Renal cortical epithelial cell (primary cell): ENCODE data around the gene MMAB. TPM values are rescaled to one million over a fixed set of nuclear protein-coding genes. Genes with fewer than 3 reads are reported as not detected.

Experiments
- DNase-seq: peaks from one replicate; pipeline ENCODE4 v3.0.0-alpha.2; 2011; ENCODE audit warnings: low read depth
- total RNA-seq: library from RNA; depleted of rRNA; stranded (reverse); fragments of >200 nt; gene quantifications from 2 replicates; pipeline ENCODE4 v1.2.3, GENCODE V29; 2014

MMAB gene
- 16.2 and 34.4 TPM in 2 replicates for total RNA-seq

DNA sequence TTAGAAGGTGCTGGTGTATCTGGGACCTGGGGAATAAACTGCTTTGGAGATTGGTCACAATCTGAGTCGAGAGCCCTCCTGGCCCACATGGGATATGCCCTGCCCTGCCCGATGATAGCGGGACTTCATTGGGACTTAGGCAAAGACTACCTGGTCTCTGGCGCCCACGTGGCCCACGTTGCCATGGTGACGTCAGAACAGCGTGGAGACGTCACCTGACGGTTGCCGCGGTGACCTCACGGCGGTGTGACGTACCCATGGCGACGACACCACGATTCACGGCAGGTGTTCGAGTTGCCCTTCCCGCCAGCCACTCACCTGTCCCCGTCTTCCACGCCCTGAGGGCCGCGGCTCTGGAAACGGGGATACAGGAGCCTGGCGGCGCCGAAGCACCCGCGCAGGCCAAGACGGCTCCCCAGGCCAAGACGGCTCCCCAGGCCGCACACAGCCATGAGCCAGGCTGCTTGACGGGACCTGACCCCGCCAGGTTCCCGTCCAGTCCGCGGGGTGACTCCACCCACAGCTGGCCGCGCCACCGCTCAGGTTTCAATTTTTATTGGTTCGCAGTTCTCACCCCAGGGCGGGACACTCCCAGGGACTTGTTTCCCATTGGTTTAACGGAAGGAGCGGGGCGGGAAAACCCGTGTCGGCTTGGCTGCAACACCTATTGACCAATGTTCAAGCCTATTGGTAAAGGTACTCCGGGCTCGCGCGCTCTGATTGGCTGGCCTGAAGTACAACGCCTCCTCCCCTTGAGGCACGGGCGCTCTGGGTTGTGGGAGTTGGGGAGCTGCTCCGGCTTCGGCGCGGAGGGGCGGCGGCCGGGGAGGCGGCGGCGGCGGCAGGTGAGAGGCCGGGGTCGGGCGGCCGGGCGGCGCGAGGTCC lies at the start of gene MMAB, which contains the start of gene MVK:
Gene MMAB (minus strand): TSS at position 476 of the 885 bp plus-strand sequence. CDS start 24 bp downstream, at position 452.
Gene MVK (plus strand): TSS at position 766 of the 885 bp plus-strand sequence. CDS start 1,029 bp downstream, outside the sequence.
- peak; percentile 99 for DNase-seq

DNA sequence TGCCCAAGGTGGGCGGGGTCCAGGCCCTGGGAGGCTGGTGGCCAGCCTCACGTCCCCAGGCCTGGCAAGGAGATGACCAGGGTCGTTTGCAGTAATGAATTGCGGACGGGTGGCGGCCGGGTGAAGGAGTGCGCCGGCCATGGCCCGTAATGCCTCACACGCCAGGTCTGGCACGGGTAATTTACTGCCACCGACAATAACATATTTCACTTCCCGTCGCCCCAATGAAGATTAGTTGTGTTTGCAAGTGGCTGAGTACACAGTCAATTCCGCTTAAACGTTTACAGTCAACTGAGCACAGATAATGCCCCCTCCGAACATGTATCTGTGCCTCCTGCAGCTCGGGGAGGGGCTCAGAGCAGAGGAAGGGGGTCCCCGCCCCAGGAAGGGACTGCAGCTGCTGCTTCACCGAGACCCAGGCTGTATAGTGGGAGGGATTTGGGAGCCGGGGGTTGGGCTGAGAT lies 48.6 kb upstream of the MMAB start:
- no peak for DNase-seq

DNA sequence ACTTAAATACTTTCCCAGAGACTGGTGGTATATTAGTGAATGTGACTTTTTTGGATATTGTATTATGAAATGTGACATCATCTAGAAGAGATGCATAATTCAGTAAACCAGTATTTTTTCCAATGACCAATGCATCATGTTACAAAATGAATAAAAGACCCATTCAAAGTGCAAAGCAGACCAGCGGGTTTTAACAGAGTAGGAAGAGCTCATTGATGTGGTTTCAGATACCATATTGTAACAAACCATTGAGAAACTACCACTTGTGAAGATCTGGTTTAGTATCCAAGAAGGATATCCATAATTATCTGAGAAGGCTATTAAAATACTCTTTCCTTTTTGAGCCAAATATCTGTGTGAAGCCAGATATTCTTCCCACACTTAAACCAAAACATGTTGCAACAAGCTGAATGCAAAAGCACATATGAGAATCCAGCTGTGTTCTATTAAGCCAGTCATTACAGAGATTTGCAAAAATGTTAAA lies 47.9 kb upstream of the MMAB start:
- DNase-seq, result no peak

DNA sequence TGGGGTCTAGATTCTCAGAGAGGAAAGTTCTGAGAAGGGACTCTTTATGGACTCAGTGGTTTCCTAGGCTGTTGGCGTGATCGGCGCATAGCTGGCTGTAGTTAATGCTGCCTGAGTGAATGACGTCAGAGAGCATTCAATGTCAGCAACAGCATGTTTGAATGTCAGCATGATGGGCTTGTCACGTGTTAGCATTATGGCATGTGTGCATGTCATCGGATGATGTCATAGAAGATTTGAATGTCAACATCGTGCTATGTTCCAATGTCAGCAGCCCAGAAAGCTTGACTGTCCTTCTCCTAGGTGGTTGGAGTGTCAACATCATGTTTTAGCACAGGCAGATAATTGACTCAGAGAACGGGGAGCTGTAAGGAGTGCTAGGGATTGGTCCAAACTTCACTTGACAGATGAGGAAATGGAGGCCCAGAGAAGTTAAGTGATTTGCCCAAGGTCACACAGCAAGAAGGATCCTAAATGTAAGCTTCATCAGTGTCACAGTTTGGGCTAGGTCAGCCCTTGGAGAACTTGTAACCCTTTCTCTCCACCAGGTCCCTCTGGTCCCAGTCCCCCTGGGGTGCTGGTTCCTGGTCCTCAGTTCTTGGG lies 45.8 kb upstream of the MMAB start:
- no peak for DNase-seq

DNA sequence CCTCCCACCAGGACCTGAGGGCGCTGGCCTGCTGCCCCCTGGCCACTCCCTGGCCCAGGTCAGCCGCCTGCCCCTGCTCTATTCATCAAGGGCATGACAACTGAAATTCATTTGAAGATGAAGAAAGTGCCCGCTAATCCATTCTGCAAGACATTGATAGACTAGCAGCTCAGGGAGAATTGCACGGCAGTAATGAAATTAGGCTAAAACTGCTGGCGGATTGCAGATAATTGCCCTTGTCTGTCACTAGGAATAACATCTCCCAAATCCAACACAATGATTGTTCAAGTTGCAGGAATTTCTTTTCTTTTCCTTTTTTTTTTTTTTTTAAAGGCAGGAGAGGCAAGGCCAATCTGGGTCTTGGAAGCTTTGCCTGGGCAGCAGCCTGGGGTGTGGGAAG lies 44.8 kb upstream of the MMAB start:
- no peak for DNase-seq

DNA sequence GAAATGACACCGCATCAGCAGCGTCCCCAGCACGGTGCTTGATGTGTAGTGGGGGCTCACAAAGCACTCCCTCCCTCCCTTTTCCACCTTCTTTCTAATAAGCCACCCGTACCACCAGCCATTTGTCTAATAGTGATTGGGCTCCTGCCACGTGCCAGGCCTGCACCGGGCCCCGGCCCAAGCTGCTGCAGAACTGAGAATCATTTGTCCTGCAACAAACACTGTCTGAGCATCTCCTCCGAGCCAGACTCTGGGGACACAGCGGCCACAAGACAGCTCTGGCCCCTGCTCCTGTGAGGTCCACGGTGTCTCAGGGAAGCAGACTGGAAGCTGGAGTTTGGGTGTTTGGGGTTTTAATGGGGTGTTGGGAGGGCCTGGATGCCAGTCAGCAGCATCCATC lies 44.2 kb upstream of the MMAB start:
- no peak for DNase-seq

DNA sequence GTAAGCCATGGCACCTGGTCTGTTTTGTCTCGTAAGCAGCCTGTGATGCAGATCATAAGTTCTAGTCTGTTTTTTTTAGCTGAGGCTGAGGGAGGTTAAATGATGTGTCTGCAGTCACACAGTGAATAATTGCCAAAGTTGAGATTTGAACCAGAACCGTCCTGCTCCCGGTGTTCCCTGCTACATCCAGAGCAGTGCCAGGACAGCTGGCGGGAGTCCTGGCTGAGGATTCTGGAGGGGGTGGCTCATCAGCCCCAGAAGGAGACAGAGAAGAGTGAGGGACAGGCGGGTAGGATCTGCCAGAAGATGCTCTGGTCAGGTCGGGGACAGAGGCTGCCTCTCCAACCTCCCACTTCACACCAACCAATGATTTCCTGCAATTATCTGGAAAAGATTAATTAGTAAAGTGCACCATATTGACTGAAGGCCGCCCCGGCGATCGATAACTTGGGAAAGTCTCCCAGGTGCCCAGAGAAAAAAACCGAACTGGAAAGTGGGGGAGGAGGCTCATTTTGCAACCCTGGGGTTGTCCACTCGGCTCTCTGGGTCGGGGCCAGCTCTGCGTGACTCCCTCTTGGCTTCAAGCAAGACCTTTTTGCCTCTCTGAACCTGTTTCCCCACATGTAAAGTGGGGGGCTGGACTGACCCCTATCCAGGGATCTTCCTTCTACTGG lies 42.4 kb upstream of the MMAB start:
- no peak for DNase-seq

DNA sequence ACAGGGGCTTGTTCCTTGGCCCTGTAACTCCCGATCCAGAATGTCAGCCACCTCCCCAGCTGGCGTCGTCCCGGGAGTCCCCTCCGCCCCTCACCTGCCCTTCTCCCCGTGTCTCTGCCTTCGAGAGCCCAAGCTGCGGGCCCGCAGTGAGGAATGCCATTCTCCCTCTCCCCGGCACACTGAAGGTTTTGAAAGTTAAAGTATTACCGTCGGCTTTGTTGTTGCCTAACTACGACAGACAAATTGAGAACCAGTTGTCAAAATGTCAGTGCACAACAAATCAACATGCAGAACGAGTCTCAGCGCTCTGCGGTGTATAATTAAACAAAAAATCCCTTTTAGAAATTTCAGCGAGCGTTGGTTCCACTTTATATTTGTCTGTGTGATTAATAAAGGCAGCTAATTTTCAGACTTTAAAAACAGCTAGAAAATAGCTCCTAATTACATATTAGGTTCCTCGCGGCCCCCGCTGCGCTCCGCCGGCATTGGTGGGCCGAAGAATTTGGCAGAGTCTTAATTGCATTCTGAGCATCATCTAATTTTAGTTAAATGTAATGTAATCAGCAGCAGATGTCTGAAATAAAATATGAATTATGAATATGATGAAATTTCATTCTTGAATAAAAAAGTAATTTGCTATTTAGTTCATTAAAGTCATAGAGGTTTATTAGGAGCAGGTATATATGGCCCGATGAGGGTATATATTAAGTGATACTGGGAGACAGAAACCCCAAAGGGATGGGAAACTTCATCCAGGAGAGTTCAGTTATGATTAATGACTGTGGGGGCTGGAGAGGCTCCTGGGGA lies 40.5 kb upstream of the MMAB start:
- DNase-seq, result no peak

DNA sequence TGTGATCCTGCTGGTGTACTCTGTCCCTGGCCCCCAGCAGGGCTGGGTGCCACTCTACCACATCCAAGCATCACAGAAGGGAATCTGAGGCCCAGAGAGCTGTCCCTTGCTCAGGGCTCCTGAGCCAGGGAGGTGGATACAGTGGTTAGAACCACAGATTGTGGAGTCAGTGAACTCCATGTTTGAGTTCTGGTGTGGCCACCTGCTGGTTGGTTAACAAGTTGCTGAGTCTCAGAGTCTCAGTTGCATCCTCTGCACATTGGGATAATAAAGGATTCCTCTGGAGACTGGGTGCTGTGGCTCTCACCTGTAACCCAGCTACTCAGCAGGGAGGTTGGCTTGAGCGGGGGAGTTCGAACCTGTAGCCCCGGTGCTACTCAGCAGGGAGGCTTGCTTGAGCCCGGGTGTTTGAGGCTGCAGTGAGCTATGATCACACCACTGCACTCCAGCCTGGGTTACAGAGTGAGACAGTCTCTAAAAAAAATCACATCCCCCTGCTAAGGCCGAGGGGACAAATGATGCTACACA lies 39.7 kb upstream of the MMAB start:
- no peak for DNase-seq

DNA sequence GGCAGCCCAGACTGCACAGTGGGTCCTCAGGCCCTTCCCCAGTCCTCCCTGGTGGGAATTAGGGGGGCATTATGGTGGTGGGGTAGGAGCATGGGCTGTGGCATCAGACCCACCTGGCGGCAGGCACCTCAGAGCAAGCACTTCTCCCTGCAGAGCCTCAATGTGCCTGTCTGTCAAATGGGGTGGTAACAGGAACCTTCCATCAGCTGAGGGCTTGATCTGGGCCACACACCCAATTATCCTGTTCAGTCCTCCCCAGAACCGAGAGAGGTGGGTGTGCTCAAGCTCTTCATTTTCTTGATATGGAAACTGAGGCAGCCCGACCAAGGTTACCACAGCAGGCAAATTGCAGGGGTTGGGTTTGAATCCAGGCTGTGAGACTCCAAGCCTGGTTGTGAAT lies 38.7 kb upstream of the MMAB start:
- DNase-seq, result no peak

DNA sequence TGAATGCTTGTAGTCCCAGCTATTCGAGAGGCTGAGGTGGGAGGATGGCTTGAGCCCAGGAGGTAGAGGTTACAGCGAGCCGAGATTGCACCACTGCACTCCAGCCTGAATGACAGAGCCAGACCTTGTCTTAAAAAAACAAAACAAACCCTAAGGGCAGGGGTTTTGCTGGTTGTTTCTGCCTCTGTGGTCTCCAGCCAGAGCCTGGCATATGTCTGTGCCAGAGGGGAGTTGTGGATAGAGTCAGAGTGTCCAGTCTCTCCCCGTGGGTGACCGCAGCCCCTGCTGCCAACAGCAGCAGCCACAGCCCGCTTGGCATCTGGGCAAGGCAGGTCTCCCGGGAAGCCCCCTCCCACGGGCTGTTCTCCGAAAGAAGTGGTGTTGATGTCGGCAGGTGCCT lies 37.9 kb upstream of the MMAB start:
- DNase-seq, result no peak

DNA sequence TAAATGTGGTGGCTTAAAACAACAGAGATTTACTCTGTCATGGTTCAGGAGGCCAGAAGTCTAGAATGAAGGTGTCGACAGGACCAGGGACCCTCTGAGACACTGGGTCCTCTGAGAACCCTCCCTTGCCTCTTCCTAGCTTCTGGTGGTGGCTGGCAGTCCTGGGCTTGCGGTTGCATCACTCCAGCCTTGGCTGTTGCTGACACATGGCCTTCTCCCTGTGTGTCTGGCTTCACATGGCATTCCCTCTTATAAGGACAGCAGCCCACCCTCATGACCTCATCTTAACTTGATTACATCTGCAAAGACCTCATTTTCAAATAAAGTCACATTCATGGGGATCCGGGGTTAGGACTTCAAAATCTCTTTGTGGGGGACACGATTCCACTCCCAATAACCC lies 37.2 kb upstream of the MMAB start:
- no peak for DNase-seq

DNA sequence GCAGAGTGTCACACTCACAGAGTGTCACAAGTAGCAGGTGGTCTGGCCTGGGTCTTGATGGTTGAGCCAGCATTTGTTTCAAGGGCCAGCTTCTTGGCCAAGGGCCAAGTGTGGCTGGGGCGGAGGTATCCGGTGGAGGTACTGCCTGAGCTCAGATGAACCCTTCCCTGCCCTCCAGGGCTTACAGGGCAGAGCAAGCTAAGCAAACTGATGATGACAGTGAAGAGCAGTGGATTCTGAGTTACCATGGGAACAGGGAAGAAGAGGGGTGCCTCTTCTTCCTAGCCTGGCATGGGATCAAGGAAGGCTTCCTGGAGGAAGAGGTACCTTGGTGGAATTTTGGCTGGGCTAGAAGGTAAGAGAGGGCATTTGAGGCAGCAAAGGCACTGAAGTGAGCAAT lies 36.0 kb upstream of the MMAB start:
- no peak for DNase-seq

DNA sequence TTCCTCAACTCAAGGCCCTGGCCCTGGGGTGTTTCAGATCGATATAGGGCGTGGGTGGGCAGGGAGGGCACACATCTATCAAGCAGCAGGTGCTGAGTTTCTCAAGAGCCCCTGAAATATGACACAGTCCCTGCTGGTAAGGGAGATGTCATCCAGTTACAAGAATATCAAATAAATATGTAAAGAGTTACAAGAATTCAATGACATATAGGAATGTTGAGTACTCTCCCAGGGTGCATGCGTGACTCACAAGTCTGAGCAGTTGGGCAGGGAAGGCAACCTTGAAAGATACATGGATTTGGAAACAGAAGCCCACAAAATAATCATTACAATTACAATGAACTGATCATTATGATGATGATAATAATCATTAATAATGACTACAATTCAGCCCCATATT lies 35.5 kb upstream of the MMAB start:
- no peak for DNase-seq

DNA sequence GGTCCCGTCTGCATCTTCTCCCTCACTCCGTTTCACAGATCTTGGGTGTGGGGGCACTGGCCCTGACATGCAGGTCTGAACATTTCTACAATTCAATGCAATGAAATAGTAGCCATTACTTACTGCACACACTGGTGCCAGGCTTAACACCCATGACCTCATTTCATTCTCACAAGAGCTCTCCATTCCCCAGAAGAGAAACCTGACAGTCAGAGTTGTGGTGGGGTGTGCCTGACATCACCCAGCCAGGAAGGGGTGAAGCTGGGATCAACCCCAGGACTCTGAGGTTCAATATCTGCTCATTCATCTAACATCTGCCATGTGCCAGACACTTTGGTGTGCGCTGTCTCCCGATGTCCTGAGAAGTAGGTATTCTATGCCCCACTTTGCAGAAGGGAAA lies 35.0 kb upstream of the MMAB start:
- no peak for DNase-seq

DNA sequence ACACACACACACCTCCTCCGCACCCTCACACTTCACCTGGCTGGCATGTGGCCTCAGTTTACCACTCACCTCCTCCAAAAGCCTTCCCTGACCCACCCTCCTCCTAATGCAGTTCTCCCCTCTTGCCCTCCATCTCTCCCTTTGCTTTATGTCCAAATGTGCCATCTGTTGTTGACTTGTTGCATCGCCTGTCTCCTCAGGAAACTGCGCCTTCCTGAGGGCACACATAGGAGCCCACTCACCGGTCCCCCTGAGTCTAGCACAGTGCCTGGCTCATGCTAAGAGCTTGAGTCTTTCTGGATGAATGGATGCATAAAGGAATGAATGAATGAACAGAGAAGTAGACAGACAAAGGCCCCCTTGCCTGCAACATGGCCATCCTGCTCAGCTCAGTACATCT lies 34.3 kb upstream of the MMAB start:
- DNase-seq, result no peak

DNA sequence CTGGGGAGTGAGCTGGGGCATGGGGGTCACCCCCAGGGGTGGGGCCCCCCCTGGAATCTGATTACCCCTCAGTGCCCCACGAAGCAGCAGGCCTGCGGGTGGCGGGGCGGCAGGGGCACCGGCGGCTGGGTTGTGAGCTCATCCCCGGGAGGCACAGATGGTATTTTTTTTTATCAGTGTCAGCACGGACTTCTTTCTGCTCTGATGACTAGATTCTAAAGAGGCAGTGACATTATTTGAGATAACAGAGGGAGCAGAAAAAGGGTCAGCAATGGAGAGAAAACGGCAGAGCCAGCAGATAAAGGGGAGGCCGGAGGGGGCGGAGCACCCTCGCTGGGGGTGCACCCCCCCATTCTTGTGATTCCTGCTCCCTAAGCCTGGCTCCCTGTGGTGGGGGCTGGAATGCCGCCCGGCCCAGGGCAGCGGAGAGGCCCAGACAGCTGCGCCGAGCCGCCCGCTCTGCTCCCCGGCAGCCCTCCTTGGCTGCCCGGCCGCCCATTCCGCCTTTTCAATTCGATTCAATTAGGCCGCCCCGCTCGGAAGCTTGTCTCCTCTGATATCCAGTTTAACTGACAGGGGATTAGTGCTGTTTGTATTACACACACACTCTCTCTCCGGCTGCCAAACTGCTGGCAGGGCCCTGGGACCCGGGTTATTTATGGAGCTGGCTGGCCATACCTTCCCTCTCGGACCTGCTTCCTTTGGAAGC lies 33.2 kb upstream of the MMAB start:
- no peak for DNase-seq

DNA sequence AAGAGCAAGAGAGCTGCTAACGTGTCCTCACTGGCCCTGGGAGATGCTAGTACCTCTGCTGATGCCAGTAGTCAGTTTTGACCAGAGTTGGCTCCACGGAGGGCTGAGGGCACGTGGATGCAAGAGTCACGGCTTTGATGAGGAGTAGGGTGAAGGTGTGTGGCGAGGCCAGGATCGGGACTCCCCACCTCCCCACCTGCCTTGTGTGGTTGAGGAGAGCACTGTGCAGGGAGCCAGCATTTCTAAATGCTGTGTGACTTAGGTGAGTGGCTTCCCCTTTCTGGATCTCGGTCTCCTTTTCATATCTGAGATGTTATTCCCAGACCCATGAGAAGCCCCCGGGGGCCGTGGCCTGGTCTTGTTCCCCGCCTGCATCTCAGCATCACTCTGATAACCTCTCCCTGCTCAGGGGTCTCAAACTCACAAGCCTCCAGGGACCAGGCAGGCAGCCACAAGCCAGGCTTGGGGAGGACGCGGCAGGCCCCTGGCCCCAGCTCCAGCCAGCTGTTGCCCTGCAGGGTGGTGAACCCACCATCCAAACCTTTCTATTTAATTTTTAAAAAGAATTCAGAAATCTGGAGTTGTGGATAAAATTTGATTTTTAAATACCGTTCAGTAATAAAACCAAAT lies 32.4 kb upstream of the MMAB start:
- DNase-seq, result no peak

DNA sequence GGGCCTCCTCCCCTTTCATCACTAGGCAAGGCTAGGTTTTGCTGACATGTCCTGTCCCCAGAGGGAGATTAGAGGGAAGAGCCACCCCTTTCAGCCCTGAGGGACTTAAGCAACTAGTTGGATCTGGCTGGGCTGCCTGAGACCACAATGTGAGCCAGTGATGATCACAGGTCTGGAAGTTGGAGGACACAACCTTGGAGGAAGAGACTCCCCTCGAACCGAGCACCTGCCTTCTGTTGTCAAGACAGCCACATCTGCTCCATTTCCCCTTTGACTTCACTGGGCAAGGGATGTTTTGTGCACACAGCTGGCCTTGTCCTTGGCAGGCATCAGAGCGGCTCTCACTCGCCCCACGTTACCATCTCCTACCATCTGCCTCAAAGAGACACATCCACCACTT lies 31.7 kb upstream of the MMAB start:
- no peak for DNase-seq

DNA sequence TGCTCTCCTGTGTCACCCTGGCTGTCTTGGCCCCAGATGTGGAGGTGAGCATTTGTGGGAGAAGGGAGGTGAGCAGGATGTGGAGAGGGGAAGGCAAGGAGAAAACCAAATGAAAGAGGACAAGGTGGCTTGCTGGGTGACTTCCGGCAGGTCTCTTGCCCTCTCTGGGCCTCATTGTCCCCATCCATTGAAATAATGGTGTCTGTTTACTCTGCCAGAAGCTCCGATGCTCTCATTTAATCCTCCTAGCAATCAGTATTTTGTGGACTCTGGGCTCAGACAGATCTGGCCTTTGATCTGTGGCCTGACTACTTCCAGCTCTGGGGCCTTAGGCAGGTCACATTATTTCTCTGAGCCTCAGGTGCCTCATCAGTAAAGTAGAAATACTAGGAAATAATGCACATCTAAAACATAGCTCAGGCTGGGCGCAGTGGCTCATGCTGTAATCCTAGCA lies 30.9 kb upstream of the MMAB start:
- no peak for DNase-seq
